Activated B cell treated with CpG ODN at 0.5 μM for 24 hours (primary cell): ENCODE data around the gene SLC27A2. TPM values are rescaled to one million over a fixed set of nuclear protein-coding genes. Genes with fewer than 3 reads are reported as not detected.

Experiments used
- ATAC-seq: fragments of 200-7000 bp; cut with Tn5 transposase; one replicate; pipeline ENCODE4 v1.10.0; 2021; ENCODE audit warnings: low read depth, mild to moderate bottlenecking, moderate library complexity
- CTCF ChIA-PET: fragments of 350-600 bp; sonication (Branson Sonifier 250); formaldehyde crosslinking; loops from one replicate; lab custom pipeline; 2021; ENCODE audit warnings: antibody characterized with exemption; lab: Charles Lee
- POLR2A ChIA-PET: fragments of 350-600 bp; sonication (Branson Sonifier 250); formaldehyde crosslinking; loops from one replicate; lab custom pipeline; 2021; ENCODE audit warnings: antibody characterized with exemption; lab: Charles Lee
- DNase-seq: peaks from one replicate; pipeline ENCODE4 v3.0.0; 2022
- H3K27ac Mint-ChIP-seq: one replicate; pipeline ENCODE4 v1.8.0; 2020; ENCODE audit warnings: mixed read lengths
- H3K27me3 Mint-ChIP-seq: one replicate; pipeline ENCODE4 v1.8.0; 2021; ENCODE audit warnings: mixed read lengths
- H3K36me3 Mint-ChIP-seq: one replicate; pipeline ENCODE4 v1.8.0; 2021; ENCODE audit warnings: low read depth, mixed read lengths
- H3K4me1 Mint-ChIP-seq: one replicate; pipeline ENCODE4 v1.8.0; 2021; ENCODE audit warnings: mixed read lengths
- H3K4me3 Mint-ChIP-seq: one replicate; pipeline ENCODE4 v1.8.0; 2020; ENCODE audit warnings: mild to moderate bottlenecking, mixed read lengths
- H3K9me3 Mint-ChIP-seq: one replicate; pipeline ENCODE4 v1.8.0; 2020; ENCODE audit warnings: mixed read lengths
- intact Hi-C: fragments of 100-400 bp; cut with micrococcal nuclease; formaldehyde crosslinking; loops from one replicate; pipeline ENCODE4 v1.15.1; 2024
- total RNA-seq: library from RNA; stranded (reverse); gene quantifications from 2 replicates; pipeline ENCODE4 v1.2.3, GENCODE V29; 2022
- TF ChIP-seq, protein P1 (sequence below): fragments of 200-600 bp; IDR thresholded peaks from one replicate; pipeline ENCODE4 v1.8.0; 2022; ENCODE audit warnings: antibody characterized with exemption, mild to moderate bottlenecking

SLC27A2 gene
- total RNA-seq, 1 donor from 2014 or later = 0.29 TPM

DNA sequence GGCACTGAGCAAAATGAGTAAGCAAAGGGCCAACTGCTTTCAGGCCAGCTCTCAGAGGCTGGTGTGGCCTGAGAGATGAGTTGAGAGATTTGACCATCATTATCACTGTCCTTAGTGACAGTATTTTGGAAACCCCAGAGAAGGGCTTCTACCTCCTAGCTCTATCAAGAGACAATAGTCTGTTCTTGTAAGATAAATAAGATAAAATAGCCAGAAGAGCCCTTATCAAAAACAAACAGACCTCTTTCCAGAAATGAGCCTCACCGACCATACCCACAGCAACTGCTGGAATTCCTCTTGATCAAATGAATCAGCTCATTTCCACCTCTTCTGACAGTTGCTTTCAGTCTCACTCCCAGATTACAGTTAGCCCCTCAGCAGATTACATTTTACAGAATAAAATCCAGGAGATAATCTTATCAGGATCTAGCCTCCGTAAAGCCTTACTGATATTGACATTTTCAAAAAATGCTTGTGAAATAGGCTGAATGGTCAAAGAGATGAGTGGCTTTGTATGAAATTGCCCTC, 79.0 kb downstream of the SLC27A2 start:
- Mint-ChIP-seq H3K27ac (no peak overlapping the region), H3K9me3 (no peaks in the 10 kb centered on the region), H3K4me1 (peaks cover 8% of the 10 kb centered on the region), H3K27me3 (no peaks in the 10 kb centered on the region), H3K4me3 (no peak overlapping the region), H3K36me3 (no peaks in the 10 kb centered on the region)
- ChIA-PET POLR2A (no interaction called here), CTCF (no interaction called here)
- no peak for DNase-seq
- intact Hi-C loops = no loop called here
- TF ChIP-seq, protein P1, sequence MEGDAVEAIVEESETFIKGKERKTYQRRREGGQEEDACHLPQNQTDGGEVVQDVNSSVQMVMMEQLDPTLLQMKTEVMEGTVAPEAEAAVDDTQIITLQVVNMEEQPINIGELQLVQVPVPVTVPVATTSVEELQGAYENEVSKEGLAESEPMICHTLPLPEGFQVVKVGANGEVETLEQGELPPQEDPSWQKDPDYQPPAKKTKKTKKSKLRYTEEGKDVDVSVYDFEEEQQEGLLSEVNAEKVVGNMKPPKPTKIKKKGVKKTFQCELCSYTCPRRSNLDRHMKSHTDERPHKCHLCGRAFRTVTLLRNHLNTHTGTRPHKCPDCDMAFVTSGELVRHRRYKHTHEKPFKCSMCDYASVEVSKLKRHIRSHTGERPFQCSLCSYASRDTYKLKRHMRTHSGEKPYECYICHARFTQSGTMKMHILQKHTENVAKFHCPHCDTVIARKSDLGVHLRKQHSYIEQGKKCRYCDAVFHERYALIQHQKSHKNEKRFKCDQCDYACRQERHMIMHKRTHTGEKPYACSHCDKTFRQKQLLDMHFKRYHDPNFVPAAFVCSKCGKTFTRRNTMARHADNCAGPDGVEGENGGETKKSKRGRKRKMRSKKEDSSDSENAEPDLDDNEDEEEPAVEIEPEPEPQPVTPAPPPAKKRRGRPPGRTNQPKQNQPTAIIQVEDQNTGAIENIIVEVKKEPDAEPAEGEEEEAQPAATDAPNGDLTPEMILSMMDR = no peak
- no peak for ATAC-seq

DNA sequence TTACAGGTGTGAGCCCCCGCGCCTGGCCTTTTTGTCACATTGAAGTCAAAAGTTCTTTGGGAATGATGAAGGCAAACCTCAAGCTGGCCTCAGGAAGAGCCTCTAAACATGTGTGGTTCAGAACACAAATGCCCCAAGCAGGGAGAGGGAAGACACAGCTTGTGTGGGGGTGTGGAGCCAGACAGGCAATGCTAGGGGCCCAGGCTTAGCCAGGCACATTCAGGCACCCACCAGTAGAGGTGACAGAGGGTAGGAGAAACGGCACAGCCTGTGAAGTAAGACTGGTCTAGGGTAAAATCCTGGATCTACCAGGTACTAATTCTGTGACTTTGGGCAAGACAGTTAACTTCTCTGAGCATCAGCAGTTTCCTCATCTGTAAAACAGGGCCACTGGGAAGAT, 80.0 kb downstream of the SLC27A2 start:
- H3K4me3 Mint-ChIP-seq = no peak overlapping the region
- TF ChIP-seq, protein P1 = no peak
- ATAC-seq = no peak

DNA sequence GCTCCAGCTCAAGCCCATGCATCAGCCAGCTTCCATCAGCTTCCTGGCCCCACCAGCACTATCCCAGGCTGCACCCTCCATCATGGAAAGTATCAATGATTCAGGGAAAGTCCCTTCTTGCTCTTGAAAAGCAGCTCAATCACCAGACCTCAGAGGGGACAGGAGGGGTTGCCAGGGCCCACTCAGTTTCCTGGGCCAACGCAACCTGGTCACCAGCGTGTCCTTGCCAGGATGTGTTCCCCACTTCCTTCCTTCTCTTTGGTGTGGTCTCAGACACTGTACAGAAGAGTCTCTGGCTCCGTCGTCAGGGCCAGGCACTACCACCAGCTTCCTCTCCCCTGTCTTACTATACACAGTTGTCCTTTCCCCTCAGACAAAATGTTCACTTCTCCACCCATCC, 80.5 kb downstream of the SLC27A2 start:
- Mint-ChIP-seq H3K4me1 (peaks cover 8% of the 10 kb centered on the region), H3K27me3 (peaks cover 3% of the 10 kb centered on the region), H3K4me3 (no peak overlapping the region), H3K36me3 (no peaks in the 10 kb centered on the region), H3K9me3 (no peaks in the 10 kb centered on the region), H3K27ac (no peak overlapping the region)
- DNase-seq = no peak
- ChIA-PET CTCF (no interaction called here), POLR2A (no interaction called here)
- TF ChIP-seq, protein P1 = no peak
- no peak for ATAC-seq
- intact Hi-C loops = no loop called here

More for the DNA sequence above, 80.0 kb downstream of the SLC27A2 start:
- DNase-seq = no peak
- H3K36me3 Mint-ChIP-seq = no peaks in the 10 kb centered on the region
- no peak overlapping the region for H3K27ac Mint-ChIP-seq
- intact Hi-C loops = no loop called here
- POLR2A ChIA-PET = no interaction called here
- no peaks in the 10 kb centered on the region for H3K9me3 Mint-ChIP-seq
- peaks cover under 1% of the 10 kb centered on the region for H3K27me3 Mint-ChIP-seq
- peaks cover 8% of the 10 kb centered on the region for H3K4me1 Mint-ChIP-seq
- CTCF ChIA-PET = no interaction called here

DNA sequence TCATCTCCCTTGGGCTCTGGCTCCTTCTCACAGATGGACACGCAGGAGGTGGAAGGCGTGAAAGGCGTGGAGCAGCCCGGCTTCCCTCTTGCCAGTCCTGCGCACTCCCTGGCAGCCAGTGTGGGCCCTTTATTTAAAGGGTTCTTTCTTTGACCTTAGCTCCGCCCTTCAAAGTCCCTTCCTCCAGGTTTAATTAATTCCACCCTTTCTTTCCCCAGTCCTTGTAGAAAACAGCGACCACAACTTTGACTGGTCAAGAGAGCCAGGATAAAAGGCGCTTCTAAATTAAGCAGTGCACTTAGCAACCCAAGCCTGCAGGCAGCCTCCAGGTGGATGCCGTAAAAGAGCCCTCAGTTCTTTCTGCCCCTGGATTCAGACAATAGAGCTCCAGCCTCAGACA, 83.6 kb downstream of the SLC27A2 start, which contains the start of gene HDC:
Gene HDC (minus strand): TSS at position 107 of the 400 bp plus-strand sequence. CDS start 103 bp downstream, at position 4.
- ATAC-seq (no peak), DNase-seq (no peak)
- Mint-ChIP-seq H3K27me3 (peaks cover 6% of the 10 kb centered on the region), H3K4me3 (no peak within 1 kb of the TSS), H3K36me3 (no peaks in the 10 kb centered on the region), H3K27ac (no peak within 1 kb of the TSS), H3K9me3 (no peaks in the 10 kb centered on the region), H3K4me1 (peaks cover 5% of the 10 kb centered on the region)
- TF ChIP-seq, protein P1 = no peak
- intact Hi-C loops = no loop called here
- CTCF ChIA-PET = no interaction called here
- POLR2A ChIA-PET = no interaction called here

DNA sequence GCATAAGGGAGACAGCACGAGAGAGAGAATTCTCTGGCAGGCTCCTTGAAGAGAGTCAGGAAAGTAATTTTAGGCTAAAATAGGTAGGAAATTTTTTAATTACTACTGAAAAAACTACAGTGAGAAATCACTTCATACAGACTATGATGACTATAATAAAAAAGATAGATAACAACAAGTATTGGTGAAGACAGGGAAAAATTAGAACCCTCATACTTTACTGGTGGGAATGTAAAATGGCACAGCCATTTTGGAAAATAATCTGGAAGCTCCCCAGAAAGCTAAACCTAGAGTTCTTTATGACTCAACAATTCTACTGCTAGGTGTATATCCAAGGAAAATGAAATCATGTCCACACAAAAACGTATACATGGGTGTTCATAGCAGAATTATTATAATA, 85.6 kb downstream of the SLC27A2 start:
- Mint-ChIP-seq H3K27me3 (peaks cover 6% of the 10 kb centered on the region), H3K4me1 (peaks cover 3% of the 10 kb centered on the region), H3K36me3 (no peaks in the 10 kb centered on the region), H3K9me3 (no peaks in the 10 kb centered on the region), H3K4me3 (no peak overlapping the region), H3K27ac (no peak overlapping the region)
- no peak for ATAC-seq
- intact Hi-C loops = no loop called here
- TF ChIP-seq, protein P1 = no peak
- no peak for DNase-seq
- POLR2A ChIA-PET = no interaction called here
- CTCF ChIA-PET = no interaction called here
